Neuronal stem cell (in vitro differentiated cells): Measurements from ENCODE around the gene PSME4.

Experiments
- DNase-seq: peaks from one replicate; pipeline ENCODE4 v3.0.0-alpha.2; 2013; ENCODE audit warnings: low spot score
- H2AFZ ChIP-seq: one replicate; pipeline ENCODE4 v1.6.1; 2013; ENCODE audit warnings: mild to moderate bottlenecking, low read length, inconsistent platforms
- H2AK5ac ChIP-seq: 2 replicates; pipeline ENCODE4 v1.6.1; 2013; ENCODE audit warnings: low read depth, mild to moderate bottlenecking, inconsistent platforms, low read length, moderate library complexity, mixed read lengths
- H2BK120ac ChIP-seq: 2 replicates; pipeline ENCODE4 v1.6.1; 2013; ENCODE audit warnings: low read depth, mild to moderate bottlenecking, inconsistent platforms, low read length, moderate library complexity, mixed read lengths
- H2BK12ac ChIP-seq: one replicate; pipeline ENCODE4 v1.6.1; 2013; ENCODE audit warnings: low read length, inconsistent platforms
- H2BK15ac ChIP-seq: 2 replicates; pipeline ENCODE4 v1.6.1; 2013; ENCODE audit warnings: mild to moderate bottlenecking, low read length, inconsistent platforms, mixed read lengths
- H2BK5ac ChIP-seq: one replicate; pipeline ENCODE4 v1.6.1; 2013; ENCODE audit warnings: inconsistent platforms, mild to moderate bottlenecking, low read length, moderate library complexity
- H3K14ac ChIP-seq: one replicate; pipeline ENCODE4 v1.6.1; 2013; ENCODE audit warnings: low read length, inconsistent platforms
- H3K18ac ChIP-seq: 2 replicates; pipeline ENCODE4 v1.6.1; 2013; ENCODE audit warnings: low read length, inconsistent platforms
- H3K23ac ChIP-seq: 2 replicates; pipeline ENCODE4 v1.6.1; 2013; ENCODE audit warnings: low read depth, mild to moderate bottlenecking, mixed read lengths, low read length, inconsistent platforms; ENCODE audit not compliant: poor library complexity
- H3K27ac ChIP-seq: replicated peaks from 3 replicates; pipeline ENCODE4 v1.5.1; 2013; ENCODE audit warnings: low read length, inconsistent platforms
- H3K27me3 ChIP-seq, 3 experiments: 2 replicates each; pipeline ENCODE4 v1.6.1; 2013; ENCODE audit warnings: low read length in 3 of 3, mild to moderate bottlenecking in 2 of 3, inconsistent platforms in 1 of 3, low read depth in 1 of 3, mixed read lengths in 1 of 3, moderate library complexity in 1 of 3; ENCODE audit not compliant: control insufficient read depth in 3 of 3, insufficient read depth in 3 of 3
- H3K36me3 ChIP-seq, 2 donors: replicated peaks in 1 of 2; 2 replicates each; pipeline ENCODE4 v1.6.1; 2013; ENCODE audit warnings: low read length in 2 of 2; ENCODE audit not compliant: control insufficient read depth in 2 of 2, insufficient read depth in 2 of 2
- H3K4ac ChIP-seq: 2 replicates; pipeline ENCODE4 v1.6.1; 2013; ENCODE audit warnings: inconsistent platforms, mild to moderate bottlenecking, low read length, moderate library complexity
- H3K4me1 ChIP-seq, 2 donors: 1 replicate in 1 of 2; 2 replicates in 1 of 2; pipeline ENCODE4 v1.6.1; 2013; ENCODE audit warnings: low read length in 2 of 2, low read depth in 1 of 2; ENCODE audit not compliant: control insufficient read depth in 2 of 2, insufficient read depth in 1 of 2
- H3K4me2 ChIP-seq: one replicate; pipeline ENCODE4 v1.6.1; 2013; ENCODE audit warnings: mild to moderate bottlenecking, low read length, inconsistent platforms; ENCODE audit not compliant: insufficient read depth, poor library complexity, severe bottlenecking
- H3K4me3 ChIP-seq, 2 donors: 2 replicates each; pipeline ENCODE4 v1.5.1; 2013; ENCODE audit warnings: low read length in 2 of 2, mild to moderate bottlenecking in 2 of 2, inconsistent platforms in 1 of 2, moderate library complexity in 1 of 2
- H3K79me1 ChIP-seq: one replicate; pipeline ENCODE4 v1.6.1; 2013; ENCODE audit warnings: low read depth, mild to moderate bottlenecking, inconsistent platforms, low read length, moderate library complexity
- H3K9ac ChIP-seq: one replicate; pipeline ENCODE4 v1.6.1; 2013; ENCODE audit warnings: mild to moderate bottlenecking, low read depth, low read length, inconsistent platforms; ENCODE audit not compliant: poor library complexity
- H3K9me3 ChIP-seq, 2 donors: replicated peaks in 1 of 2; 2 replicates each; pipeline versions ENCODE3 to v1.6.1; 2013; ENCODE audit warnings: low read length in 2 of 2, mild to moderate bottlenecking in 2 of 2, inconsistent platforms in 1 of 2, low read depth in 1 of 2, mixed read lengths in 1 of 2, moderate library complexity in 1 of 2; ENCODE audit not compliant: control insufficient read depth in 2 of 2, insufficient read depth in 1 of 2
- H4K8ac ChIP-seq: one replicate; pipeline ENCODE4 v1.6.1; 2013; ENCODE audit warnings: low read depth, mild to moderate bottlenecking, inconsistent platforms, low read length, moderate library complexity
- H4K91ac ChIP-seq: one replicate; pipeline ENCODE4 v1.6.1; 2013; ENCODE audit warnings: low read length, low read depth, mild to moderate bottlenecking, inconsistent platforms; ENCODE audit not compliant: poor library complexity
- WGBS, 2 donors: extraction: QIAGEN DNeasy Blood & Tissue Kit; methylation state at CpG; one replicate each; pipeline ENCODE4 v1.1.7; 2013; ENCODE audit warnings: missing lambda C conversion rate in 2 of 2, mixed read lengths in 1 of 2; ENCODE audit not compliant: insufficient read length in 2 of 2, insufficient replicate concordance in 1 of 2; ENCODE audit errors: extremely low coverage in 2 of 2; 5-methylcytosine and 5-hydroxymethylcytosine counted together

The PSME4 gene

GRCh38 chr2:53867773-53868172 is 103.0 kb downstream of the PSME4 start:
- H3K4ac ChIP-seq, result no peak overlapping the region
- H3K14ac ChIP-seq, result no peak overlapping the region
- H2AFZ ChIP-seq, result no peak overlapping the region
- no peak overlapping the region for H3K4me2 ChIP-seq
- no peak overlapping the region for H3K23ac ChIP-seq
- no peak overlapping the region for H2AK5ac ChIP-seq
- no peaks in the 10 kb centered on the region for H3K4me1 ChIP-seq
- no peak overlapping the region for H4K8ac ChIP-seq
- WGBS, 2 donors, result no CpG with 5 or more reads among the region's 2 CpGs
- no peaks in the 10 kb centered on the region for H3K27me3 ChIP-seq
- DNase-seq, result no peak
- H2BK12ac ChIP-seq, result no peak overlapping the region
- no peak overlapping the region for H3K27ac ChIP-seq
- H2BK15ac ChIP-seq, result no peak overlapping the region
- no peak overlapping the region for H3K18ac ChIP-seq
- H3K9ac ChIP-seq, result no peak overlapping the region
- no peaks in the 10 kb centered on the region for H3K9me3 ChIP-seq
- no peaks in the 10 kb centered on the region for H3K79me1 ChIP-seq
- no peak overlapping the region for H4K91ac ChIP-seq
- H3K36me3 ChIP-seq, result peaks cover 7 to 93% of the 10 kb centered on the region in 2 donors
- no peak overlapping the region for H3K4me3 ChIP-seq
- H2BK120ac ChIP-seq, result no peak overlapping the region
- H2BK5ac ChIP-seq, result no peak overlapping the region

- Histone ChIP-seq H4K91ac (no peak overlapping the region), H3K36me3 (peaks cover 7 to 95% of the 10 kb centered on the region in 2 donors), H2BK120ac (no peak overlapping the region), H3K4ac (no peak overlapping the region), H2AK5ac (no peak overlapping the region), H3K4me1 (no peaks in the 10 kb centered on the region), H3K4me3 (no peak overlapping the region), H2BK5ac (no peak overlapping the region), H3K27ac (no peak overlapping the region), H4K8ac (no peak overlapping the region), H2AFZ (no peak overlapping the region), H3K23ac (no peak overlapping the region), H3K27me3 (no peaks in the 10 kb centered on the region), H2BK15ac (no peak overlapping the region), H2BK12ac (no peak overlapping the region), H3K9ac (no peak overlapping the region), H3K4me2 (no peak overlapping the region), H3K79me1 (no peaks in the 10 kb centered on the region), H3K14ac (no peak overlapping the region), H3K9me3 (no peaks in the 10 kb centered on the region), H3K18ac (no peak overlapping the region)
- DNase-seq, result no peak
- WGBS, 2 donors, result no CpG with 5 or more reads among the region's 5 CpGs
These were observed 103.6 kb downstream of the PSME4 start for GRCh38 chr2:53867169-53867568.

DNA sequence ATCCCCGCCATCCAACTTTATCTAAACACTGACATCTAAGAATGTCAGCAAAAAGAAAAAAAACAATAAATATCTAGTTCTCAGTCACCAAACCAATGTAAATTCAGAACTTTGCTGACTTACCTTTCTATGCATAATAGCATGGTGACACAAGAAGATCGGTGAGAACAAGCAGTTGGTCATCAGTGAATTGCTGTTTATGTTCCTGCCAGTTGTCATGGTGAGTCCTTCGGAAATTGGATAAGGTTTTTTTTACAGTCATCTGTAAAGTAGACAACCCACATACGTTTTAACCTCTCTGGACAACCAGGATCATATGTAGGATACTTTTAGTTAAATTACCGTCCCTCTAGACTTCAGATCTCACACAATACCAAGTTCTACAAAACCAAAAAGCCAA is 104.8 kb downstream of the PSME4 start:
- no peak overlapping the region for H4K91ac ChIP-seq
- H2BK5ac ChIP-seq, result no peak overlapping the region
- H3K9me3 ChIP-seq, result no peaks in the 10 kb centered on the region
- H3K14ac ChIP-seq, result no peak overlapping the region
- no peak overlapping the region for H3K27ac ChIP-seq
- no peaks in the 10 kb centered on the region for H3K79me1 ChIP-seq
- H3K4ac ChIP-seq, result no peak overlapping the region
- H2BK12ac ChIP-seq, result no peak overlapping the region
- no CpG with 5 or more reads among the region's 5 CpGs for WGBS, 2 donors
- no peak overlapping the region for H2BK120ac ChIP-seq
- H4K8ac ChIP-seq, result no peak overlapping the region
- H3K4me1 ChIP-seq, result no peaks in the 10 kb centered on the region
- DNase-seq, result no peak
- no peak overlapping the region for H3K4me3 ChIP-seq
- H3K18ac ChIP-seq, result no peak overlapping the region
- no peak overlapping the region for H3K23ac ChIP-seq
- no peak overlapping the region for H3K4me2 ChIP-seq
- H3K9ac ChIP-seq, result no peak overlapping the region
- H2AFZ ChIP-seq, result no peak overlapping the region
- H2BK15ac ChIP-seq, result no peak overlapping the region
- H2AK5ac ChIP-seq, result no peak overlapping the region
- H3K36me3 ChIP-seq, result peaks cover 7 to 95% of the 10 kb centered on the region in 2 donors
- no peaks in the 10 kb centered on the region for H3K27me3 ChIP-seq

GRCh38 chr2:53865264-53865663 is 105.5 kb downstream of the PSME4 start:
- Histone ChIP-seq H4K8ac (no peak overlapping the region), H2BK5ac (no peak overlapping the region), H3K4me3 (no peak overlapping the region), H3K4ac (no peak overlapping the region), H2AFZ (no peak overlapping the region), H3K27me3 (no peaks in the 10 kb centered on the region), H2AK5ac (no peak overlapping the region), H3K27ac (no peak overlapping the region), H3K23ac (no peak overlapping the region), H4K91ac (no peak overlapping the region), H3K9me3 (no peaks in the 10 kb centered on the region), H3K4me2 (no peak overlapping the region), H3K4me1 (no peaks in the 10 kb centered on the region), H3K36me3 (peaks cover 7 to 95% of the 10 kb centered on the region in 2 donors), H2BK15ac (no peak overlapping the region), H3K79me1 (no peaks in the 10 kb centered on the region), H2BK120ac (no peak overlapping the region), H2BK12ac (no peak overlapping the region), H3K14ac (no peak overlapping the region), H3K18ac (no peak overlapping the region), H3K9ac (no peak overlapping the region)
- WGBS, 2 donors, result no CpG with 5 or more reads among the region's 2 CpGs
- DNase-seq, result no peak
